ENCODE data around the gene STK32A. TPM values are rescaled to one million over a fixed set of nuclear protein-coding genes. Genes with fewer than 3 reads are reported as not detected.

Gene STK32A
- total RNA-seq, 2 donors from 2014 or later: 6.6 to 9.1 TPM

- DNase-seq: no peak
- H3K4me1 ChIP-seq: peaks cover 7% of the 10 kb centered on the region
- 94 to 98% methylated on average over 2 of the region's 2 CpGs for WGBS, 2 donors
- no peaks in the 10 kb centered on the region for H3K27me3 ChIP-seq
- H3K4me3 ChIP-seq: no peak overlapping the region
- no peak overlapping the region for H3K27ac ChIP-seq
- no peaks in the 10 kb centered on the region for H3K9me3 ChIP-seq
- TF ChIP-seq CTCF (IDR thresholded peaks at IDR 0.05) (no peak), POLR2A (IDR thresholded peaks at IDR 0.05) (no peak)
- intact Hi-C loops (cut with DNase I): no loop called here
- H3K36me3 ChIP-seq (replicated peaks in 1 of 2; ENCODE audit: insufficient read depth in 1 of 2, low read depth in 2 of 2): no peaks in the 10 kb centered on the region
- no peak for ATAC-seq
These were observed 93.1 kb downstream of the STK32A start for GRCh38 chr5:147327905-147328304.

DNA sequence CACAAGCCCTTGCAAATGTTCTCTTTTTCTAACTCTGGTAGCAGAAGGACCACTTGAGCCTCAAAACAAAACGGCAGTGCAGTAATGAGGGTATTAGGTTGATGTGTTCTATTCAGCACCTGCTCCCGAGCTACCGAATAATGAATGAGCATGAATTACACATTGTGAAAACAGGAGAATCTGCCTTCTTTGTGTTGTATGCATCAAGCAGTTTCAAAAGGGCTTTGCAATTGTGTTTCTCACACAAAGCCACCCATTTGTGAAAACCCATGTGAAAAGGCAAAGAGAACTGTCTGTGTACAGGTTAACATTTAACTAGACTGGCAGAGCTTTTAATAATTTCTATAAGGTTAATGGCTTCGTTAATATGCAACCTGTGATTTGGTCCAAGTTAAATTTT, 97.8 kb downstream of the STK32A start:
- intact Hi-C loops (cut with DNase I): no loop called here
- no peak overlapping the region for H3K27ac ChIP-seq
- TF ChIP-seq POLR2A (IDR thresholded peaks at IDR 0.05): no peak
- no peak for TF ChIP-seq CTCF (IDR thresholded peaks at IDR 0.05)
- H3K36me3 ChIP-seq (replicated peaks in 1 of 2; ENCODE audit: insufficient read depth in 1 of 2, low read depth in 2 of 2): no peaks in the 10 kb centered on the region
- no peaks in the 10 kb centered on the region for H3K9me3 ChIP-seq
- H3K27me3 ChIP-seq: no peaks in the 10 kb centered on the region
- ATAC-seq: no peak
- WGBS, 2 donors: 50 to 51% methylated on average over 4 of the region's 4 CpGs
- no peak overlapping the region for H3K4me3 ChIP-seq
- DNase-seq: no peak
- H3K4me1 ChIP-seq: no peaks in the 10 kb centered on the region

- Histone ChIP-seq H3K27ac (no peak overlapping the region), H3K4me1 (peaks cover 5% of the 10 kb centered on the region), H3K27me3 (no peaks in the 10 kb centered on the region), H3K4me3 (no peak overlapping the region), H3K36me3 (replicated peaks in 1 of 2; ENCODE audit: insufficient read depth in 1 of 2, low read depth in 2 of 2) (no peaks in the 10 kb centered on the region), H3K9me3 (no peaks in the 10 kb centered on the region)
- TF ChIP-seq CTCF (IDR thresholded peaks at IDR 0.05): no peak
- no peak for TF ChIP-seq POLR2A (IDR thresholded peaks at IDR 0.05)
- intact Hi-C loops (cut with DNase I): no loop called here
- 77 to 96% methylated on average over 4 of the region's 4 CpGs for WGBS, 2 donors
- ATAC-seq (no peak), DNase-seq (no peak)
These were observed 102.0 kb downstream of the STK32A start for GRCh38 chr5:147336876-147337275.

- Histone ChIP-seq H3K9me3 (no peaks in the 10 kb centered on the region), H3K27me3 (no peaks in the 10 kb centered on the region), H3K27ac (no peak overlapping the region), H3K36me3 (replicated peaks in 1 of 2; ENCODE audit: insufficient read depth in 1 of 2, low read depth in 2 of 2) (no peaks in the 10 kb centered on the region), H3K4me1 (peaks cover 5% of the 10 kb centered on the region), H3K4me3 (no peak overlapping the region)
- intact Hi-C loops (cut with DNase I): no loop called here
- TF ChIP-seq POLR2A (IDR thresholded peaks at IDR 0.05) (no peak), CTCF (IDR thresholded peaks at IDR 0.05) (peak in 1 of 7 experiments; percentile 19)
- ATAC-seq: no peak
- DNase-seq: peak in 1 of 4 donors; percentile 5
- 91 to 93% methylated on average over 4 of the region's 4 CpGs for WGBS, 2 donors
These were observed 104.5 kb downstream of the STK32A start for GRCh38 chr5:147339313-147339712.

DNA sequence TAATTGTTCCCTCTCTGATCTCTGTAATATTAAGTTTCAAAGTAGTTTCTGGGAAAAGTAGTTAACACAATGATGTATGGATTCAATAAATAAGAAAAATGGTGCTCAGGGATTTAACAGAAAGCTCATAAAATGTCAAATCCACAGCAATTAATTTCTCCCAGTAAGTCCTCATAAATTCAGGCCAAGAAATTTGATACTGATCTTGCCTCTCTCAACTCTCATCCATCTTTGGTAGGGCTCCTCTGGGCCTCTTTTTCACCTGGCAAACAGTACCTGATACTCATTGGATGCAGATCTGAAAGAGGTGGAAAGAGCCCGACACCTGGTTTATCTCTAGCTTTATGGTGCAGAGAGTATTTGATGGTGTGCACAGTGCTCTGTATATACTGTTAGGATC, 106.1 kb downstream of the STK32A start:
- Histone ChIP-seq H3K9me3 (no peaks in the 10 kb centered on the region), H3K27me3 (no peaks in the 10 kb centered on the region), H3K4me3 (no peak overlapping the region), H3K36me3 (replicated peaks in 1 of 2; ENCODE audit: insufficient read depth in 1 of 2, low read depth in 2 of 2) (no peaks in the 10 kb centered on the region), H3K4me1 (peaks cover 5% of the 10 kb centered on the region), H3K27ac (no peak overlapping the region)
- ATAC-seq (no peak), DNase-seq (no peak)
- TF ChIP-seq CTCF (IDR thresholded peaks at IDR 0.05) (no peak), POLR2A (IDR thresholded peaks at IDR 0.05) (no peak)
- WGBS, 2 donors: 95 to 100% methylated on average over 1 of the region's 1 CpG
- intact Hi-C loops (cut with DNase I): no loop called here
